Epithelial cell of proximal tubule (primary cell): ENCODE measurements around the gene WBP1. TPM values are rescaled to one million over a fixed set of nuclear protein-coding genes. Genes with fewer than 3 reads are reported as not detected.
"Not testable (repeated sequence)": the region's sequence is repeated elsewhere in the genome, so short reads cannot be mapped to it uniquely, and the experiment has no call there.

ENCODE experiments used
- DNase-seq: peaks from one replicate; pipeline ENCODE4 v3.0.0-alpha.2; 2011; ENCODE audit warnings: low read depth
- H3K4me3 ChIP-seq: 2 replicates; pipeline ENCODE4 v1.5.1; 2011; ENCODE audit warnings: low read depth, mild to moderate bottlenecking, low read length
- total RNA-seq: library from RNA; depleted of rRNA; stranded (reverse); fragments of >200 nt; gene quantifications from 2 replicates; pipeline ENCODE4 v1.2.3, GENCODE V29; 2015
- TF ChIP-seq, protein P1 (sequence below): conservative IDR thresholded peaks from 2 replicates; pipeline ENCODE4 v1.5.1; 2012; ENCODE audit warnings: low read depth, mild to moderate bottlenecking, low read length

The WBP1 gene
- total RNA-seq, 1 donor from 2014 or later, result 84.3 TPM

DNA sequence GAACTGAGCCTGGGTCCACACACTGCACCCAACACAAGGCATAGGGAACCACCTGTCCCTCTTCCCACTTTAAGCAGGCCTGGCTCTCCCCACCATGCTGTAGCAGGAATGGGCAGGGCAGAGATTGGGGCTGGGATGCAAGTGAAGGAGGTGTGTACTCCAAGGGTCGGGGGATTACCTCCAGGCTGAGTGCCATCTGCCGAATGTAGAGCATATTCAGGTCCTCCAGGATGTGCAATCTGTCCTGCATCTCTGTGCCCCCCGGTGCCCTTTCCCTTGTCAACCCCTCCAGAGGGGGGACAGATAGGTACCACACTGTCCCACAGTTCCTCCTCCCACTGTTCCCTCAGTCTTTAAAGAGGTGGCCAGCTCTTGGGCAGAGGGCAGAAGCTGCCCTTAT lies 18.9 kb upstream of the WBP1 start:
- H3K4me3 ChIP-seq, result peak overlapping the region; percentile 72
- no peak for DNase-seq
- TF ChIP-seq, protein P1, sequence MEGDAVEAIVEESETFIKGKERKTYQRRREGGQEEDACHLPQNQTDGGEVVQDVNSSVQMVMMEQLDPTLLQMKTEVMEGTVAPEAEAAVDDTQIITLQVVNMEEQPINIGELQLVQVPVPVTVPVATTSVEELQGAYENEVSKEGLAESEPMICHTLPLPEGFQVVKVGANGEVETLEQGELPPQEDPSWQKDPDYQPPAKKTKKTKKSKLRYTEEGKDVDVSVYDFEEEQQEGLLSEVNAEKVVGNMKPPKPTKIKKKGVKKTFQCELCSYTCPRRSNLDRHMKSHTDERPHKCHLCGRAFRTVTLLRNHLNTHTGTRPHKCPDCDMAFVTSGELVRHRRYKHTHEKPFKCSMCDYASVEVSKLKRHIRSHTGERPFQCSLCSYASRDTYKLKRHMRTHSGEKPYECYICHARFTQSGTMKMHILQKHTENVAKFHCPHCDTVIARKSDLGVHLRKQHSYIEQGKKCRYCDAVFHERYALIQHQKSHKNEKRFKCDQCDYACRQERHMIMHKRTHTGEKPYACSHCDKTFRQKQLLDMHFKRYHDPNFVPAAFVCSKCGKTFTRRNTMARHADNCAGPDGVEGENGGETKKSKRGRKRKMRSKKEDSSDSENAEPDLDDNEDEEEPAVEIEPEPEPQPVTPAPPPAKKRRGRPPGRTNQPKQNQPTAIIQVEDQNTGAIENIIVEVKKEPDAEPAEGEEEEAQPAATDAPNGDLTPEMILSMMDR, result no peak

DNA sequence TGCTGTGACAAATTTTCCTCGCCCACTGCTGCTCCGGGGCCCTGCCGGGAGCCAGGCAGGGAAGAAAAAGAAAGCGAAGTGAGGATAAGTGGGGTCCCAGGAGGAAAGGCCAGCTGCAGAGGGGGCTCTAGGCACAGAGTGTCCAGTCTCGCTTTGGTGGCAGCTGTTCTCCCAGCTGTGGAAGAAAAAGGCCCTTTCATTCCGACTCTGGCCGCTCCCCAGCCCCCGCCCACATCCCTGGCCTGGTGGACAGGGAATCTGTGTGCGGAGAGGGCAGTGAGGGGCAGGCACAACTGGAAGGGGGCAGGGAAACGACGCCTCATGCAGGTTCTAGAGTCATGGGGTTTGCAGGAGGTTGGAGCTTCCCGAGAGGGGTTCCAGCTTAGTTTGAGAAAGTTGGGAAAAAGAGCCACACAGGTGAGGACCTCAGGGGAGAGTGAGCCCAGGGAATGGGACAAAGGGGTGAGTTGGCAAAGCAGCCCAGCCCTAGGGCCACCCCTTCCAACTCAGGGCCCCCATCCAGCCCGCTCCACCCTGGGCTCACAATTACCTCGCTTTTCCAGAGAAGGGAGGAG lies 18.3 kb upstream of the WBP1 start:
- TF ChIP-seq, protein P1, result no peak
- DNase-seq, result no peak
- H3K4me3 ChIP-seq, result peak overlapping the region; percentile 72

DNA sequence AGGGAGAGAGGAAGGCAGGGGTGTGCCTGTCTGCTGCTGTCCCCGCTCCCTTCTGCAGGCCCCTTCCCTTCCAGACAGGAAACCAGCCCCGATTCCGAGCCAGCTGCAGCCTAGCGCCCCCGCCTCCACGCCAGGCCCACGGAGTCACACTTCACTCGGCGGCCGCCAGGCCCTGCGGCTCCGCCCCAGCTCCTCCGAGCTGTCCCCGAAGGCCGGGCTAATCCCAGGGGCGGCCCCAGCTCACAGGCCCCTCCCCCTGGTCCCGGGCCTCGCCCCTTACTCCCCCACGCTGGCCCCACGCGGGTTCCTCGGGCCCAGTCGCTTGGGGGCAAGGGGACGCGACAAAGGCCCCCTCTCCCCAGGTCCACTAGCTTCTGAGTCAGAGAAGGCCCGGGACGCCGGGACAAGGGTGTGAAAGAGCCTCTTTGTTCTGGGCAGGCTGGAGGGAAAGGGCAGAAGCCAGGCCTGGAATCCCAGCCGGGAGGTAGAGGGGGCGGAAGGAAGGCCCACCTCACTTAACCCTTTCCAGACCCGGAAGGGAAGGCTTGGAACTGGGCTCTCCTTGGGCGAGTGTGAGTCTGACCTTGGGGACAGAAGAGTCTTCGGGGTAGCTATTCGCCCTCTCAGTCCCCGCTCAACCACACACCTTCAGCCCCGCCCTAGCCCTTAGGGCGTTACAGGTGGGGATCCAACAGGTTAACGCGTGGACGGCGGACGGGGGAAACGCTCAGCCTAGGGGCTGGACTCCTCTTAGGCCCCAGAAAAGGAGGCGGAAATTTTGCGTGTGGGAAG lies 17.7 kb upstream of the WBP1 start:
- DNase-seq, result no peak
- H3K4me3 ChIP-seq, result peak overlapping the region; percentile 72
- TF ChIP-seq, protein P1, result no peak

DNA sequence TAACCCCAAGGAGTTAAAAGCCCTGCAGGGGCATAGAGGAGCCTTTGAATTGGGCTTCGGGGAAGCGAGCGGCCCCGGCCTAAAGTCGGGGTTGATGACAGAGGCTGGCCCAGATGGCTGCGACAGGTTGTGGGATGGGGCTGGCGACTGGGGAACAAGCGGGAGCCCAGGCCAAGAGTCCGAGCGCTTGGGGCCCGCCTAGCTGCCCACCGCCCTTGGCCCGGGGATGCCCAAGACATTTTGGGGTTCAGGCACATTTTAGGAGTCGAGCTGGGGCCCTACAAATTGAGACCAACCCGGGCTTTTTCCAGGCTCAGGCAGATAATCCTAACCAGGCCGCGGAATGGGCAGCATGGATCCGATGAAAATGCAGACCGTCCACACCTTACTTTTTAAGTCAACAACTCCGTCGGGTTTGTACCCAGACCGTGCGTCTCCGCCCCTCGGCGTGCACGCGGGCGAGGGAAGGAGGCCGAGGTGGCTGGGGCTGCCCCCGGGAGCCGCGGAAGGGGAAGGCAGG lies 17.0 kb upstream of the WBP1 start:
- DNase-seq, result no peak
- peak overlapping the region; percentile 72 for H3K4me3 ChIP-seq
- TF ChIP-seq, protein P1, result no peak

DNA sequence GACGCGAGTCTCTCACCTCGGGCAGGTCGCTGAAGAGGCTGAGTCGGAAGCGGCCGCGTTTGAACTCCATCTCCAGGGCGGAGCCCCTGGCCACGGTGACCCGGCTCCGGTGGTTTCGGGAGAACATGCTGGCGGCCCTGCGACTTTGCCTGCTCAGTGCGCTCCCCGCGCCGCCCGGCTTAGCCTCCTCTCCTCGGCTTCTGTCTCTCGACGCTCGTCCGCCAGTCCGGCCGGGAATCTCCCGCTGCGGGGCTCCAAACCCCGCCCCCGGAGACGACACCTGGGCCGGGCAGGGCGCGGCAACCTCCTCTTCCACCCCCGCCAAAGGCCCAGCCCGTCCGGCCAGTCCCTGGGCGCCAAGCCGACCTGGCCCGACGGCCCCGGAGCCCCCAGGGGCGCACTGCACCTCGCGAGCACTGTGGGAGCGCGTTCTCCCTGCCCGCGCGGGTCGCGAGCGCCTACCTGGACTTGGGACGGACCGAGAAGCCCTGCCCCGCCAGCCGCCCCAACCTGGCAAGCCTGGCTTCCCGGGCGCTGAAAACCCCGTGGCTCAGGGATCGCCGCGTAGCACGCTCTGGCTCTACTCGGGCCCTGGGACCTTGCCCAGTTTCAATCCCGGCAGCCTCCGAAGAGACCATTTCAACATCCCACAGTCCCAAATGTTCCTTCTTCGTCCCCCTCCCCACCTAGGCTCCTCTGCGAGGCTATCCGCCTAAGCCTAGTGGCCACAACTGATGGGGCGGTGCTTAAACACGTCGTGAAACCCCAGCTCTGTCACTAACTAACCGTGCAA lies 16.4 kb upstream of the WBP1 start, which contains the start of gene RTKN:
TSS of gene RTKN (minus strand) at position 248 of the 793 bp plus-strand sequence. CDS start at position 127, 121 bp downstream.
- peak; percentile 68 for DNase-seq
- peak within 1 kb of the TSS; percentile 72 for H3K4me3 ChIP-seq
- TF ChIP-seq, protein P1, result peak; percentile 5

DNA sequence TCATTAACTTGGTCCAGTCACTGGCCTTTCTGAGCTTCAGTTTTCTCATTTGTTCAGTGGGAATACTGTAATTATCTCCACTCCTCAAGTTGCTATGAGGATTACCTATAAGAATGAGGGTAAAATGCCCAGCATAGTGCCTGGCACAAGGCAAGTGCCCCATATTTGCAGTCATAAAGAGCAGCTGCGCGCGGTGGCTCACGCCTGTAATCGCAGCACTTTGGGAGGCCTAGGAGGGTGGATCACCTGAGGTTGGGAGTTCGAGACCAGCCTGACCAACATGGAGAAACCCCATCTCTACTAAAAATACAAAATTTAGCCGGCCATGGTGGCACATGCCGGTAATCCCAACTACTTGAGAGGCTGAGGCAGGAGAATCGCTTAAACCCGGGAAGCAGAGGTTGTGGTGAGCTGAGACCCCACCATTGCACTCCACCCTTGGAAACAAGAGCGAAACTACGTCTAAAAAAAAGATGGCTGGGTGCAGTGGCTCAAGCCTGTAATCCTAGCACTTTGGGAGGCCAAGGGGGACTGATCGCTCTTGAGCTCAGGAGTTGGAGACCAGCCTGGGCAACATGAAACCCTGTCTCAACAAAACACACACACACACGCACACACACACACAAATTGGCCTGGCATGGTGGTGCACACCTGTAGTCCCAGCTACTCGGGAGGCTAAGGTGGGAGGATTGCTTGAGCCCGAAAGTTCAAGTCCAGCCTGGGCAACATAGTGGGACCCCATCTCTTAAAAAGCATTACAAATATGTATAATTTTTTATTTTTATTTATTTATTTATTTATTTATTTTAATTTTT lies 15.5 kb upstream of the WBP1 start:
- DNase-seq, result not testable (repeated sequence)
- H3K4me3 ChIP-seq, result peak overlapping the region; percentile 72
